ENCODE measurements around the gene SEMA3C. TPM values are rescaled to one million over a fixed set of nuclear protein-coding genes. Genes with fewer than 3 reads are reported as not detected.

SEMA3C gene
- total RNA-seq, 1 donor from 2014 or later = 68.6 TPM

GRCh38 chr7:80842022-80842790, 76.6 kb downstream of the SEMA3C start:
- H3K4me3 ChIP-seq (ENCODE audit: low read depth, low read length) = no peak overlapping the region
- DNase-seq (ENCODE audit: low read depth) = no peak
- TF ChIP-seq, protein P1, sequence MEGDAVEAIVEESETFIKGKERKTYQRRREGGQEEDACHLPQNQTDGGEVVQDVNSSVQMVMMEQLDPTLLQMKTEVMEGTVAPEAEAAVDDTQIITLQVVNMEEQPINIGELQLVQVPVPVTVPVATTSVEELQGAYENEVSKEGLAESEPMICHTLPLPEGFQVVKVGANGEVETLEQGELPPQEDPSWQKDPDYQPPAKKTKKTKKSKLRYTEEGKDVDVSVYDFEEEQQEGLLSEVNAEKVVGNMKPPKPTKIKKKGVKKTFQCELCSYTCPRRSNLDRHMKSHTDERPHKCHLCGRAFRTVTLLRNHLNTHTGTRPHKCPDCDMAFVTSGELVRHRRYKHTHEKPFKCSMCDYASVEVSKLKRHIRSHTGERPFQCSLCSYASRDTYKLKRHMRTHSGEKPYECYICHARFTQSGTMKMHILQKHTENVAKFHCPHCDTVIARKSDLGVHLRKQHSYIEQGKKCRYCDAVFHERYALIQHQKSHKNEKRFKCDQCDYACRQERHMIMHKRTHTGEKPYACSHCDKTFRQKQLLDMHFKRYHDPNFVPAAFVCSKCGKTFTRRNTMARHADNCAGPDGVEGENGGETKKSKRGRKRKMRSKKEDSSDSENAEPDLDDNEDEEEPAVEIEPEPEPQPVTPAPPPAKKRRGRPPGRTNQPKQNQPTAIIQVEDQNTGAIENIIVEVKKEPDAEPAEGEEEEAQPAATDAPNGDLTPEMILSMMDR (conservative IDR thresholded peaks at IDR 0.05; ENCODE audit: low read depth, low read length) = no peak

DNA sequence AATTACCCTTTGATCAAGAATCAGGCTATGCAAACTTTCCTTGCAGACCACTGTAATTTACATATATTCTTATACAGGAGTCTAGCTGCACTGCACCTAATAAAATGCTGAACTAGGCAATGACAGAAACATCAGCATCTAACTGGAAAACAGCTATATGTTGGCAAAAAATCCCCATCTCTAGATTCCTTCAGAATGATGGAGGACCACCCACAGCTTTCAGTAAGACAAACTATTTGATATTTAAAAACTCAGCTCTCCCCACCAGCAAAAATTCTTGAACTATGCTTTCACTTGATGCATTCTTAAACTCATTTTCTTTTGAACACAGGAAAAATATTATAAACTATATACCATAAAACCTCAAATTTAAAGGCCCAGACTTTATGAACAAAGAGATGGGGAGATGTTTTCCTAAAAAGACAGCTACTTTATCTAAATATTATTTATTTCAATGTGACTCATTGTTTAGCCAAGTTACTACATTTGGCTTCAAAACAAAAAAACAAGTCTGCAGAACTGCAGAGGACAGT, 77.4 kb downstream of the SEMA3C start:
- H3K4me3 ChIP-seq (ENCODE audit: low read depth, low read length) = no peak overlapping the region
- TF ChIP-seq, protein P1 (conservative IDR thresholded peaks at IDR 0.05; ENCODE audit: low read depth, low read length) = no peak
- DNase-seq (ENCODE audit: low read depth) = no peak

GRCh38 chr7:80840681-80841080, 78.2 kb downstream of the SEMA3C start:
- H3K4me3 ChIP-seq (ENCODE audit: low read depth, low read length) = no peak overlapping the region
- no peak for DNase-seq (ENCODE audit: low read depth)
- TF ChIP-seq, protein P1 (conservative IDR thresholded peaks at IDR 0.05; ENCODE audit: low read depth, low read length) = no peak

GRCh38 chr7:80839855-80840254, 79.0 kb downstream of the SEMA3C start:
- H3K4me3 ChIP-seq (ENCODE audit: low read depth, low read length) = no peak overlapping the region
- no peak for DNase-seq (ENCODE audit: low read depth)
- TF ChIP-seq, protein P1 (conservative IDR thresholded peaks at IDR 0.05; ENCODE audit: low read depth, low read length) = no peak

DNA sequence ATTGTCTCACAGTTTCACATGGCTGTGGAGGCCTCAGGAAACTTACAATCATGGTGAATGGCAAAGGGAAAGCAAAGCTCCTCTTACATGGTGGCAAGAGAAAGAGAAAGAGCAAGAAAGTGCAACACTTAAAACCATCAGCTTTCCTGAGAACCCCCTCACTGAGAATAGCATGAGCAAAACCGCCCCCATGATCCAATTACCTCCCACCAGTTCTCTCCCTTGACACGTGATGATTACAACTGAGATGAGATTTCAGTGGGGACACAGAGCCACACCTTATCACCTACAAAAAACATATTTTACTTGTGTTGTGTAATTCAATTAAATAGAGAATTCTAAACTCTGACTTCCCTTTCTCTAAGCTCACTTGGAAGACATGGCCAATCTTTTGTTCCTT, 80.2 kb downstream of the SEMA3C start:
- no peak overlapping the region for H3K4me3 ChIP-seq (ENCODE audit: low read depth, low read length)
- TF ChIP-seq, protein P1 (conservative IDR thresholded peaks at IDR 0.05; ENCODE audit: low read depth, low read length) = no peak
- no peak for DNase-seq (ENCODE audit: low read depth)

- no peak for DNase-seq (ENCODE audit: low read depth)
- TF ChIP-seq, protein P1 (conservative IDR thresholded peaks at IDR 0.05; ENCODE audit: low read depth, low read length) = no peak
- H3K4me3 ChIP-seq (ENCODE audit: low read depth, low read length) = no peak overlapping the region
These were observed 81.5 kb downstream of the SEMA3C start for GRCh38 chr7:80837345-80837744.

DNA sequence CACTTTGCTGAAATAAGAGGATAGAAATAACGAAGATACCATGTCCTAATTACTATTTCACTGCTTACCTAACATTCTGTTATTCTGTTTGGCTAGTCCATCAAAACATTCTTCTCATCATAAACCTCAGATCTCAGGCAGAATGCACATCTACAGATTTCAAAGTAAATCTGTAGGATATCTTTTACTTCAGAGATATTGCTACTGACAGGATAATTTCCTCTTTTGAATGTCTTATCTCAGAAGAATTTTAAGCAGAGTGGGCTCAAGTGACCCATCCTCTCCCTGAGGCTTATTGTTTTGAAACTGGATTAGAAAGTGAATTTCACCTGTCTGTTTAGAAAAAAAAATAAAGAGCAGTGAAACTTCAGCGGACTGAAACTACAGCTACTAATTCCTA, 83.6 kb downstream of the SEMA3C start:
- no peak overlapping the region for H3K4me3 ChIP-seq (ENCODE audit: low read depth, low read length)
- TF ChIP-seq, protein P1 (conservative IDR thresholded peaks at IDR 0.05; ENCODE audit: low read depth, low read length) = no peak
- no peak for DNase-seq (ENCODE audit: low read depth)

Measured in epithelial cell of proximal tubule (primary cell).